GM12801 (cell line): ENCODE measurements around the gene UNC13D.

Source experiments
- TF ChIP-seq, protein P1 (sequence below): IDR thresholded peaks from one replicate; pipeline ENCODE4 v1.5.1; 2011; ENCODE audit warnings: control low read depth; ENCODE audit not compliant: insufficient read length; ENCODE audit errors: extremely low read depth

Gene UNC13D

DNA sequence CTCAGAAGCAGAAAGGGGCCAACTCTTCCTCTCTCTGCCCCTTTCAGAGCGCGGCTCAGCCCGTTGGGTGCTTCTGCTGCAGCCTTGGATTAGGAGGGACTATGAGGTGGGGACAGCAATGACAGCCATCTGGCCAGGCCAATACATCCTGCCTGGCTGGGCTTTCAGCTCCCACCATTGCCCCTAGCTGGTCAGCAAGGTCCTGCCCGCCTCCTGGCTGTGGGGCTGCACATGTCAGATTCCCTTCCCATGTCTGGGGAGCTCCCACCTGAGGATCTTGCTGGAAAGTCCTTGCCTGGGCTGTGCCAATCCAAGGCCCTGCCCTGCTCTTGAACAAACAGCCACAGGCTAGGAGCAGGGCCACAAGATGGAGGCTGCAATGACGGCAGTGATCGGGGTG lies 44.3 kb upstream of the UNC13D start:
- TF ChIP-seq, protein P1, sequence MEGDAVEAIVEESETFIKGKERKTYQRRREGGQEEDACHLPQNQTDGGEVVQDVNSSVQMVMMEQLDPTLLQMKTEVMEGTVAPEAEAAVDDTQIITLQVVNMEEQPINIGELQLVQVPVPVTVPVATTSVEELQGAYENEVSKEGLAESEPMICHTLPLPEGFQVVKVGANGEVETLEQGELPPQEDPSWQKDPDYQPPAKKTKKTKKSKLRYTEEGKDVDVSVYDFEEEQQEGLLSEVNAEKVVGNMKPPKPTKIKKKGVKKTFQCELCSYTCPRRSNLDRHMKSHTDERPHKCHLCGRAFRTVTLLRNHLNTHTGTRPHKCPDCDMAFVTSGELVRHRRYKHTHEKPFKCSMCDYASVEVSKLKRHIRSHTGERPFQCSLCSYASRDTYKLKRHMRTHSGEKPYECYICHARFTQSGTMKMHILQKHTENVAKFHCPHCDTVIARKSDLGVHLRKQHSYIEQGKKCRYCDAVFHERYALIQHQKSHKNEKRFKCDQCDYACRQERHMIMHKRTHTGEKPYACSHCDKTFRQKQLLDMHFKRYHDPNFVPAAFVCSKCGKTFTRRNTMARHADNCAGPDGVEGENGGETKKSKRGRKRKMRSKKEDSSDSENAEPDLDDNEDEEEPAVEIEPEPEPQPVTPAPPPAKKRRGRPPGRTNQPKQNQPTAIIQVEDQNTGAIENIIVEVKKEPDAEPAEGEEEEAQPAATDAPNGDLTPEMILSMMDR: no peak

DNA sequence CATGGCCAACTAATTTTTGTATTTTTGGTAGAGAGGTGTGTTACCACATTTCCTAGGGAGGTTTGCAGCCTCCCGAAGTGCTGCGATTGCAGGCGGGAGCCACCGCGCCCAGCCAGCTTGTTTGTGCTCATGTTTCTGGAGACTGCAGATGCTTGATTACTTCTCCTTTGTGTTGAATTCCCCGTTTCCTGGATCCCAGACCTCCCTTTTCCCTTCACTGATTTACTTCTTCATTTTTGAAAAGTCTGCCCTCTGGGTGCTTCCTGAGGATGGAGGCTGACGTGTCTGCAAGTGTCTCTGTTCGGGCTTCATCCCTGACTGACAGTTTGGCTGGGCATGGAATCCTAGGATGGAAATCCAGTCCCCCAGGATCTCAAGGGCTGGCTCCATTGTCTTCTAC lies 41.2 kb upstream of the UNC13D start:
- TF ChIP-seq, protein P1: no peak

DNA sequence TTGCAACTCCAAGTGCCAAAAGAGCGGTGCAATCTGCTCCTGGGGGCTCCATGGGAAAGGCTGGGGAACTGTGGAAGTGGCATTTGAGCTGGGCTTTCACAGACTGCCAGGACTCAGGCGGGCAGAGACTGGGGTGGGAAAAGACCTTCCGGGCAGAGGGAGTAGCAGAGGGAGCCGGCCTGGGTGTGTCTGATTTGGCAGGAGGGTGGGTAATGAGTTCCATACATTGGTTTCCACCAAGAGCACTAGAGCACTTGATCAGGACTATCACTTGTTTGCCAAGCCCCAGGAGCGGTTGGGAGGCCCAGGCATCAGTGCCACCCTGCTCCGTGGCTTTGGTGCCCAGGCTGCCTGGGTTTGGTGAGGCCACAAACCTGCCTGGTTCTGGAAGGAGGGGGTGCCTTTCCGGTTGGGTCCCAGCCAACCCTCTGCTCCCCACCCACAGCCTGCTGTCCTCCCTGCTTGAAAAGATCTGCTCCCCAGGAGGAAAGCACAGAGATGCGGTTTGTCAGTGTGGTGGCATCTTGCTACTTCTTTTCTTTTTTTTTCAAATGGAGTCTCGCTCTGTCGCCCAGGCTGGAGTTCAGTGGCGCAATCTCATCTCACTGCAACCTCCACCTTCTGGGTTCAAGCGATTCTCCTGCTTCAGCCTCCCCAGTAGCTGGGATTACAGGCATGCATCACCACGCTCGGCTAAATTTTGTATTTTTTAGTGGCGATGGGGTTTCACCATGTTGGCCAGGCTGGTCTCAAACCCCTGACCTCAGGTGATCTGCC lies 37.7 kb upstream of the UNC13D start:
- TF ChIP-seq, protein P1: no peak

DNA sequence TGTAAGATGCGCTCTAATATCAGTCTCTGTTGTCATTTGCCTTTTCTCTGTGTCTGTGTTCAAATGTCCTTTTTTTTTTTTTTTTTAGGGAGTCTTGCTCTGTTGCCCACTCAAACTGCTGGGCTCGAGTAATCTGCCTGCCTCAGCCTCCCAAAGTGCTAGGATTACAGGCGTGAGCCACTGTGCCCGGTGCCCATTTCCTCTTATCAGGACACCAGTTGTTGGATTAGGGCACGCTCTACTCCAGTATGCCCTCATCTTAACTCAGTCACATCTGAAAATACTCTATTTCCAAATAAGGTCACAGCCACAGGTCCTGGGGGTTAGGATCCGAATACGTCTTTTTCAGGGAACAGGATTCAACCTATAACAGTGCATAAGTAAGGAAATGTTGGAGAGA lies 36.1 kb upstream of the UNC13D start:
- TF ChIP-seq, protein P1: no peak

- TF ChIP-seq, protein P1: no peak
These were observed 34.2 kb upstream of the UNC13D start, which contains the start of gene TRIM47 for GRCh38 chr17:75878174-75878998. Gene TRIM47, minus strand, starts transcription at chr17:75878581. Its CDS starts 33 bp downstream, at chr17:75878548.

GRCh38 chr17:75877752-75878173 lies 33.6 kb upstream of the UNC13D start:
- TF ChIP-seq, protein P1: no peak

GRCh38 chr17:75876938-75877751 lies 32.9 kb upstream of the UNC13D start:
- TF ChIP-seq, protein P1: no peak
